A673 (cell line): Measurements from ENCODE around the gene TBRG1. TPM values are rescaled to one million over a fixed set of nuclear protein-coding genes. Genes with fewer than 3 reads are reported as not detected.

Experiments used
- BruUV-seq: library from RNA; stranded (reverse); fragments of 400-500 nt; replicated peaks from 2 replicates; lab custom pipeline; 2021; lab: Mats Ljungman, UMichigan
- CTCF ChIA-PET: fragments of 300-600 bp; sonication (Branson Sonifier 250); formaldehyde crosslinking; loops from one replicate; lab custom pipeline; 2022; ENCODE audit warnings: antibody characterized with exemption; lab: Charles Lee
- POLR2A ChIA-PET: fragments of 300-600 bp; sonication (Branson Sonifier 250); formaldehyde crosslinking; loops from one replicate; lab custom pipeline; 2022; ENCODE audit warnings: antibody characterized with exemption; ENCODE audit not compliant: low non-redundant PET; lab: Charles Lee
- DNase-seq: peaks from one replicate; pipeline ENCODE4 v3.0.0-alpha.2; 2015; ENCODE audit warnings: low spot score
- H3K27ac ChIP-seq: fragments of 200-600 bp; sonication (generic); 2 replicates; pipeline ENCODE4 v1.5.1; 2016; ENCODE audit warnings: mixed run types, low read depth, mild to moderate bottlenecking, mixed read lengths, antibody characterized with exemption, low read length; ENCODE audit not compliant: poor library complexity, severe bottlenecking
- H3K27me3 ChIP-seq: fragments of 200-600 bp; sonication (generic); replicated peaks from 2 replicates; pipeline ENCODE4 v1.6.1; 2017; ENCODE audit warnings: mixed run types, low read depth, mild to moderate bottlenecking, mixed read lengths, antibody characterized with exemption, low read length; ENCODE audit not compliant: insufficient read depth, poor library complexity
- H3K36me3 ChIP-seq: fragments of 200-600 bp; sonication (generic); 2 replicates; pipeline ENCODE4 v1.6.1; 2016; ENCODE audit warnings: mixed run types, mild to moderate bottlenecking, mixed read lengths, antibody characterized with exemption, low read length; ENCODE audit not compliant: insufficient read depth, poor library complexity, severe bottlenecking
- H3K4me1 ChIP-seq: fragments of 200-600 bp; sonication (generic); 2 replicates; pipeline ENCODE4 v1.6.1; 2017; ENCODE audit warnings: mixed run types, mild to moderate bottlenecking, mixed read lengths, antibody characterized with exemption, low read length; ENCODE audit not compliant: insufficient read depth, poor library complexity, severe bottlenecking
- H3K4me3 ChIP-seq: fragments of 200-600 bp; sonication (generic); 2 replicates; pipeline ENCODE4 v1.5.1; 2016; ENCODE audit warnings: low read depth, mixed run types, mild to moderate bottlenecking, mixed read lengths, low read length; ENCODE audit not compliant: poor library complexity, severe bottlenecking
- H3K9me3 ChIP-seq: fragments of 200-600 bp; sonication (generic); 2 replicates; pipeline ENCODE4 v1.6.1; 2016; ENCODE audit warnings: mixed run types, low read depth, mild to moderate bottlenecking, mixed read lengths, antibody characterized with exemption, low read length; ENCODE audit not compliant: poor library complexity, severe bottlenecking
- CTCF ChIP-seq: fragments of 300-800, 200-600 bp; sonication (generic); conservative IDR thresholded peaks from 2 replicates; pipeline ENCODE4 v1.5.1; 2017; ENCODE audit warnings: low read depth, mild to moderate bottlenecking, antibody characterized with exemption, low read length, moderate library complexity, mixed read lengths
- EZH2 ChIP-seq: fragments of 200-600 bp; sonication (generic); IDR thresholded peaks from 2 replicates; pipeline ENCODE4 v1.6.1; 2017; ENCODE audit warnings: borderline replicate concordance, low read depth, mild to moderate bottlenecking, mixed read lengths, antibody characterized with exemption, low read length; ENCODE audit not compliant: poor library complexity, severe bottlenecking
- intact Hi-C: fragments of 100-400 bp; cut with micrococcal nuclease; formaldehyde crosslinking; loops from one replicate; pipeline ENCODE4 v1.10.0; 2022; ENCODE audit not compliant: unreplicated experiment
- total RNA-seq: library from RNA; stranded (reverse); gene quantifications from 2 replicates; pipeline ENCODE4 v1.2.3, GENCODE V29; 2021

Gene TBRG1
- total RNA-seq, 1 experiment from 2014 or later = 44.4 TPM

DNA sequence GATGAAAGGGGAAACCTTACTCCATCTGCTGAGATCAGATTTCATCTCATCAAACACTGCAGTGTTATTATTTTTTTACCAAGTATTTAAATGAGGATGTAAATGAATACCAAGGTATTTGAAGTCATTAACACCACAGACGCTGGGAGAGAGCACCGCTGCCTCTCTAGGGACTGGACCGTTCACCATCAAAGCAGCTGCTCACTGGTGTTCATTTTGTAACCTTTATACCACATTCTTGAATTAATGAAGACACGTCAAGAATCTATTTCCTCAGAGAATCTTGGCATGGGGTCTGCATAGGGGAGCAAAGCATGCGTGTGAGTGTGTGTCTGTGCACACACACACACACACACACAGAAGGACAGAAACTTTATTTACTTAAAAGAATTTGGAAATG is 35.2 kb downstream of the TBRG1 start:
- intact Hi-C loops = no loop called here
- ChIA-PET CTCF (no interaction called here), POLR2A (no interaction called here)
- TF ChIP-seq CTCF = no peak
- TF ChIP-seq EZH2 = no peak
- DNase-seq = peak; percentile 17
- no peaks in the 10 kb centered on the region for H3K27me3 ChIP-seq
- no peak overlapping the region for H3K27ac ChIP-seq
- peaks cover 19% of the 10 kb centered on the region for H3K4me1 ChIP-seq
- BruUV-seq = no TSS peak
- H3K9me3 ChIP-seq = no peaks in the 10 kb centered on the region
- H3K4me3 ChIP-seq = no peak overlapping the region
- H3K36me3 ChIP-seq = no peaks in the 10 kb centered on the region

GRCh38 chr11:124658501-124658900 is 35.8 kb downstream of the TBRG1 start:
- ChIA-PET POLR2A (no interaction called here), CTCF (no interaction called here)
- Histone ChIP-seq H3K27me3 (no peaks in the 10 kb centered on the region), H3K27ac (no peak overlapping the region), H3K4me1 (peaks cover 19% of the 10 kb centered on the region), H3K36me3 (no peaks in the 10 kb centered on the region), H3K4me3 (no peak overlapping the region), H3K9me3 (no peaks in the 10 kb centered on the region)
- no TSS peak for BruUV-seq
- intact Hi-C loops = no loop called here
- TF ChIP-seq CTCF (no peak), EZH2 (no peak)
- no peak for DNase-seq

GRCh38 chr11:124658986-124659385 is 36.3 kb downstream of the TBRG1 start:
- POLR2A ChIA-PET = no interaction called here
- Histone ChIP-seq H3K27me3 (no peaks in the 10 kb centered on the region), H3K36me3 (no peaks in the 10 kb centered on the region), H3K27ac (no peak overlapping the region), H3K4me3 (no peak overlapping the region), H3K9me3 (no peaks in the 10 kb centered on the region), H3K4me1 (peaks cover 19% of the 10 kb centered on the region)
- intact Hi-C loops = no loop called here
- DNase-seq = no peak
- no peak for TF ChIP-seq EZH2
- TF ChIP-seq CTCF = no peak
- BruUV-seq = no TSS peak
- CTCF ChIA-PET = no interaction called here
